Panc1 (cell line): ENCODE data around the gene KRT78.

ENCODE experiments used
- POLR2AphosphoS5 ChIP-seq: IDR thresholded peaks from 2 replicates; pipeline ENCODE4 v1.6.1; 2012; ENCODE audit warnings: mild to moderate bottlenecking, low read depth, low read length, moderate library complexity
- TF ChIP-seq, protein P1 (sequence below): fragments of 450-650 bp; IDR thresholded peaks from 2 replicates; pipeline ENCODE4 v1.5.1; 2017; ENCODE audit warnings: mild to moderate bottlenecking

- TF ChIP-seq, protein P1, sequence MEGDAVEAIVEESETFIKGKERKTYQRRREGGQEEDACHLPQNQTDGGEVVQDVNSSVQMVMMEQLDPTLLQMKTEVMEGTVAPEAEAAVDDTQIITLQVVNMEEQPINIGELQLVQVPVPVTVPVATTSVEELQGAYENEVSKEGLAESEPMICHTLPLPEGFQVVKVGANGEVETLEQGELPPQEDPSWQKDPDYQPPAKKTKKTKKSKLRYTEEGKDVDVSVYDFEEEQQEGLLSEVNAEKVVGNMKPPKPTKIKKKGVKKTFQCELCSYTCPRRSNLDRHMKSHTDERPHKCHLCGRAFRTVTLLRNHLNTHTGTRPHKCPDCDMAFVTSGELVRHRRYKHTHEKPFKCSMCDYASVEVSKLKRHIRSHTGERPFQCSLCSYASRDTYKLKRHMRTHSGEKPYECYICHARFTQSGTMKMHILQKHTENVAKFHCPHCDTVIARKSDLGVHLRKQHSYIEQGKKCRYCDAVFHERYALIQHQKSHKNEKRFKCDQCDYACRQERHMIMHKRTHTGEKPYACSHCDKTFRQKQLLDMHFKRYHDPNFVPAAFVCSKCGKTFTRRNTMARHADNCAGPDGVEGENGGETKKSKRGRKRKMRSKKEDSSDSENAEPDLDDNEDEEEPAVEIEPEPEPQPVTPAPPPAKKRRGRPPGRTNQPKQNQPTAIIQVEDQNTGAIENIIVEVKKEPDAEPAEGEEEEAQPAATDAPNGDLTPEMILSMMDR: no peak
- TF ChIP-seq POLR2AphosphoS5: no peak
Observed at GRCh38 chr12:52790427-52791270, 58.1 kb downstream of the KRT78 start.
